K562 (cell line): Measurements from ENCODE around the gene RGS13. TPM values are rescaled to one million over a fixed set of nuclear protein-coding genes. Genes with fewer than 3 reads are reported as not detected.

Experiments used
- ATAC-seq: fragments of 200-7000 bp; cut with Tn5 transposase; 3 replicates; pipeline ENCODE4 v1.9.1; 2020; ENCODE audit warnings: moderate library complexity
- BruUV-seq: library from RNA; stranded (reverse); fragments of 400-500 nt; replicated peaks from 2 replicates; lab custom pipeline; 2021; lab: Mats Ljungman, UMichigan
- CTCF ChIA-PET: fragments of 300-600 bp; formaldehyde crosslinking; extraction: SDS; loops from one replicate; lab custom pipeline; 2021; ENCODE audit warnings: low intra/inter-chr PET ratio; lab: Yijun Ruan, JAX
- POLR2A ChIA-PET: fragments of 300-600, 350-650 bp; sonication (Branson Sonifier 250); formaldehyde crosslinking; extraction: SDS; loops from one replicate; lab custom pipeline; 2021; ENCODE audit warnings: antibody characterized with exemption, inconsistent platforms; lab: Yijun Ruan, JAX
- DNase-seq, 4 experiments: peaks; one replicate each; pipeline versions ENCODE4 v3.0.0 to v3.0.0-alpha.2; 2011 to 2018; ENCODE audit warnings: low spot score in 3 of 4, mixed read lengths in 3 of 4; ENCODE audit errors: extremely low read depth in 1 of 4
- FAIRE-seq: peaks from 2 replicates; lab custom pipeline; 2011; peaks lifted over from hg19 to GRCh38; lab: Jason Lieb, UNC
- H2AFZ ChIP-seq: 2 replicates; pipeline ENCODE4 v1.6.0; 2011; ENCODE audit warnings: low read depth, low read length, control low read depth, inconsistent platforms
- H3K27ac ChIP-seq: fragments of 200-600 bp; 3 replicates; pipeline ENCODE4 v1.8.0; 2011; ENCODE audit warnings: low read depth, mild to moderate bottlenecking, control low read depth, inconsistent platforms, low read length, moderate library complexity, mixed read lengths; ENCODE audit errors: extremely low read depth
- H3K27me3 ChIP-seq, 2 experiments: fragments of 300-600 bp in 1 of 2; 2 replicates in 1 of 2; 3 replicates in 1 of 2; pipeline versions ENCODE4 v1.6.0 to v1.8.0; 2011; ENCODE audit warnings: inconsistent platforms in 2 of 2, low read length in 2 of 2, mild to moderate bottlenecking in 1 of 2, mixed read lengths in 1 of 2, moderate library complexity in 1 of 2; ENCODE audit not compliant: control insufficient read depth in 2 of 2, insufficient read depth in 2 of 2
- H3K36me3 ChIP-seq: fragments of 300-600 bp; 3 replicates; pipeline ENCODE4 v1.8.0; 2011; ENCODE audit warnings: mild to moderate bottlenecking, low read length, inconsistent platforms; ENCODE audit not compliant: control insufficient read depth, insufficient read depth
- H3K4me1 ChIP-seq, 2 experiments: fragments of 200-600 bp in 1 of 2; replicated peaks in 1 of 2; 2 replicates in 1 of 2; 3 replicates in 1 of 2; pipeline versions ENCODE4 v1.5.1 to v1.8.0; 2011; ENCODE audit warnings: inconsistent platforms in 2 of 2, low read length in 2 of 2, mild to moderate bottlenecking in 1 of 2, mixed read lengths in 1 of 2, moderate library complexity in 1 of 2; ENCODE audit not compliant: control insufficient read depth in 2 of 2, insufficient read depth in 2 of 2
- H3K4me2 ChIP-seq: 2 replicates; pipeline ENCODE4 v1.6.1; 2011; ENCODE audit warnings: low read length, control low read depth, inconsistent platforms, mixed read lengths; ENCODE audit not compliant: insufficient read depth
- H3K4me3 ChIP-seq: fragments of 200-600 bp; sonication (generic), shearing (Covaris generic); 2 replicates; pipeline ENCODE4 v1.5.1; 2016; ENCODE audit warnings: control low read depth, inconsistent platforms
- H3K79me2 ChIP-seq: fragments of 200-600 bp; 3 replicates; pipeline ENCODE4 v1.8.0; 2011; ENCODE audit warnings: low read length, inconsistent platforms; ENCODE audit not compliant: control insufficient read depth, insufficient read depth
- H3K9ac ChIP-seq, 2 experiments: 2 replicates each; pipeline versions ENCODE4 v1.6.0 to v1.6.1; 2011; ENCODE audit warnings: low read depth in 2 of 2, low read length in 2 of 2, control low read depth in 1 of 2, inconsistent platforms in 1 of 2, mild to moderate bottlenecking in 1 of 2, mixed read lengths in 1 of 2; ENCODE audit not compliant: insufficient read depth in 1 of 2
- H3K9me1 ChIP-seq: one replicate; pipeline ENCODE4 v1.6.0; 2011; ENCODE audit warnings: inconsistent platforms, mild to moderate bottlenecking, low read length, moderate library complexity; ENCODE audit not compliant: control insufficient read depth, insufficient read depth
- H3K9me3 ChIP-seq: replicated peaks from 2 replicates; pipeline ENCODE4 v1.5.1; 2011; ENCODE audit warnings: low read depth, low read length, inconsistent platforms; ENCODE audit not compliant: control insufficient read depth, insufficient read depth
- H4K20me1 ChIP-seq: replicated peaks from 2 replicates; pipeline ENCODE4 v1.6.1; 2011; ENCODE audit warnings: low read length, inconsistent platforms, mixed read lengths; ENCODE audit not compliant: control insufficient read depth, insufficient read depth
- DIDO1 ChIP-seq: fragments of 450-650 bp; IDR thresholded peaks from 2 replicates; pipeline ENCODE4 v1.6.1; 2016; ENCODE audit warnings: low read depth, missing biosample characterization, missing genetic modification characterization
- EZH2 ChIP-seq: IDR thresholded peaks from 2 replicates; pipeline ENCODE4 v1.6.1; 2012; ENCODE audit warnings: low read depth, mild to moderate bottlenecking, inconsistent platforms, low read length, borderline replicate concordance
- HNRNPK ChIP-seq: fragments of 200-400 bp; formaldehyde crosslinking; IDR thresholded peaks from one replicate; pipeline ENCODE4 v1.6.1; 2018; ENCODE audit warnings: mild to moderate bottlenecking, low read depth, low read length; ENCODE audit not compliant: poor library complexity, severe bottlenecking
- NR3C1 ChIP-seq: sonication (generic); formaldehyde crosslinking; IDR thresholded peaks from 2 replicates; pipeline ENCODE4 v1.8.1; 2022; ENCODE audit warnings: missing genetic modification reagents
- PCBP2 ChIP-seq: fragments of 200-400 bp; formaldehyde crosslinking; IDR thresholded peaks from 2 replicates; pipeline ENCODE4 v1.6.1; 2018; ENCODE audit warnings: low read length, low read depth, mild to moderate bottlenecking, moderate library complexity; ENCODE audit not compliant: poor library complexity, severe bottlenecking
- YBX1 ChIP-seq: fragments of 450-650 bp; IDR thresholded peaks from 2 replicates; pipeline ENCODE4 v1.7.1; 2016; ENCODE audit warnings: mild to moderate bottlenecking
- ZNF639 ChIP-seq, 2 experiments: fragments of 200-800 bp in 1 of 2; sonication (Bioruptor generic) in 1 of 2; sonication (generic) in 1 of 2; formaldehyde crosslinking in 1 of 2; IDR thresholded peaks in 1 of 2; conservative IDR thresholded peaks in 1 of 2; 2 replicates each; pipeline versions ENCODE4 v1.5.0 to v1.6.1; 2016 to 2020; ENCODE audit warnings: missing compliant biosample characterization in 1 of 2, missing genetic modification characterization in 1 of 2, missing genetic modification reagents in 1 of 2
- WGBS: fragments of 100-300 bp; shearing (Covaris generic); methylation state at CpG from one replicate; pipeline ENCODE4 v1.1.6; 2016; ENCODE audit warnings: low coverage, mixed read lengths; ENCODE audit not compliant: insufficient coverage; ENCODE audit errors: missing lambda C conversion rate; 5-methylcytosine and 5-hydroxymethylcytosine counted together
- in situ Hi-C: fragments of 300-500 bp; cut with MboI; formaldehyde crosslinking; loops from 4 replicates; pipeline ENCODE4 v1.15.0; 2018; ENCODE audit warnings: inconsistent platforms, mixed read lengths
- intact Hi-C: fragments of 100-400 bp; cut with micrococcal nuclease; formaldehyde crosslinking; loops from 2 replicates; pipeline ENCODE4 v1.14.2; 2022
- polyA plus RNA-seq, 8 experiments: library from polyadenylated mRNA; depleted of rRNA in 4 of 8; stranded (reverse) in 5 of 8; unstranded in 3 of 8; fragments of >200 nt; fragmentation: Nextera tagmentation in 2 of 8; fragmentation: Illumina TruSeq in 1 of 8; extraction: Ambion mirVana in 2 of 8; extraction: Trizol in 1 of 8; gene quantifications; 2 replicates each; pipeline versions ENCODE4 v1.2.1 to v1.2.3, GENCODE V29; 2011 to 2014; ENCODE audit warnings: inconsistent platforms in 1 of 8, missing spikeins in 1 of 8
- total RNA-seq, 7 experiments: library from RNA; depleted of rRNA in 6 of 7; stranded (reverse); fragments of >200 nt in 6 of 7; fragmentation: Illumina TruSeq in 2 of 7; extraction: Trizol in 2 of 7; gene quantifications; 2 replicates each; pipeline versions ENCODE4 v1.2.1 to v1.2.3, GENCODE V29; 2011 to 2021; ENCODE audit warnings: low replicate concordance in 1 of 7

RGS13 gene
- total and polyA plus RNA-seq, 9 of the 15 experiments (the other 6 are each of a cell fraction or from before 2014, with no cell fraction given) = not detected

GRCh38 chr1:192595299-192595698, 40.6 kb upstream of the RGS13 start:
- no peak for DNase-seq
- Histone ChIP-seq H3K4me3 (no peak overlapping the region), H3K36me3 (no peaks in the 10 kb centered on the region), H3K79me2 (no peaks in the 10 kb centered on the region), H3K4me1 (no peaks in the 10 kb centered on the region), H3K9me3 (no peaks in the 10 kb centered on the region), H2AFZ (no peak overlapping the region), H3K27ac (no peak overlapping the region), H3K9ac (no peak overlapping the region), H3K4me2 (no peak overlapping the region), H4K20me1 (no peaks in the 10 kb centered on the region), H3K9me1 (no peaks in the 10 kb centered on the region)
- ChIA-PET POLR2A (no interaction called here), CTCF (no interaction called here)
- in situ Hi-C loops = no loop called here
- FAIRE-seq = no peak
- BruUV-seq = no TSS peak
- 0% methylated on average over 1 of the region's 3 CpGs for WGBS
- intact Hi-C loops = no loop called here
- TF ChIP-seq HNRNPK = peak; percentile 46
- TF ChIP-seq ZNF639 (CRISPR knock-in tag; conservative IDR thresholded peaks at IDR 0.05 in 1 of 2, IDR thresholded peaks at IDR 0.05 in 1 of 2) = no peak
- TF ChIP-seq EZH2 = no peak
- TF ChIP-seq DIDO1 (tag) = no peak
- TF ChIP-seq YBX1 = no peak
- TF ChIP-seq PCBP2 = peak; percentile 81
- no peak for TF ChIP-seq NR3C1 (CRISPR knock-in tag)
- TF ChIP-seq, all 486 proteins: peak for 2
- no peak for ATAC-seq
- H3K27me3 ChIP-seq = no peaks in the 10 kb centered on the region
